NCI-H2227 treated with DMSO at 0.1 percent for 48 hours (cell line): ENCODE data around the gene ARPC1B.
"Not testable (repeated sequence)": the region's sequence is repeated elsewhere in the genome, so short reads cannot be mapped to it uniquely, and the experiment has no call there.

Source experiments
- DNase-seq: peaks from one replicate; lab custom pipeline; 2025; lab: John Stamatoyannopoulos, UW

ARPC1B gene

GRCh38 chr7:99368750-99369389 lies 5.7 kb upstream of the ARPC1B start:
- DNase-seq: no peak

DNA sequence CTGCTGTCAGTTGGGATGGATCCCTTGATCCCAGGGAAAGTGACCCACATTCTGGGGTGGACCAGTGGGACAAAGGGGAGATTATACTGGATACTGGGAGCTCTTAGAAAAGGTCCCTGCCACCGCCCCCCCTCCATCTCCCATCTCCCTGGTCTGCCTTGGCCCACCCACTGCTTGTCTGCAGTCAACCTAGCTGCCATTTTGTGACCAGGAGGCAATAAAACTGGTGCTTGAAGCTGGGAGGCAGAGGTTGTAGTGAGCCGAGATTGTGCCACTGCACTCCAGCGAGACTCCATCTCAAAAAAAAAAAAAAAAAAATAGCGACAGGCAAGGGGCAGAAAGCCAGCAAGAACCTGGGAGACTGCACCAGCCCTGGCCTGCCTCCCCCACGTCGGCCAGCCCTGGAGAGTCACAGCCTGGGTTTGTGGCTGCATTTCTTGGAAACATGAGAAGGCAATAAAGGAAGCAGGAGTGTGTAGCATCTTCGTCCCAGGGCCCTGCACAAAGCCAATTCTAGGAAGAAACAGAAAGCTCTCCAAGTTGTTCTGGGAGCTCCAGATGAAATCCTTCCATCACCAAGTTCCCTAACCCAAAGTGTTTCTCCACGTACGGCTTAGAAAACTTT lies 4.7 kb upstream of the ARPC1B start:
- no peak for DNase-seq

- no peak for DNase-seq
These were observed 3.1 kb upstream of the ARPC1B start for GRCh38 chr7:99371376-99371920.

GRCh38 chr7:99372275-99373090 lies 2.0 kb upstream of the ARPC1B start:
- DNase-seq: no peak

GRCh38 chr7:99373091-99374066 lies 1.2 kb upstream of the ARPC1B start:
- no peak for DNase-seq

- no peak for DNase-seq
These were observed 709 bp downstream of the ARPC1B start for GRCh38 chr7:99375070-99375807.

DNA sequence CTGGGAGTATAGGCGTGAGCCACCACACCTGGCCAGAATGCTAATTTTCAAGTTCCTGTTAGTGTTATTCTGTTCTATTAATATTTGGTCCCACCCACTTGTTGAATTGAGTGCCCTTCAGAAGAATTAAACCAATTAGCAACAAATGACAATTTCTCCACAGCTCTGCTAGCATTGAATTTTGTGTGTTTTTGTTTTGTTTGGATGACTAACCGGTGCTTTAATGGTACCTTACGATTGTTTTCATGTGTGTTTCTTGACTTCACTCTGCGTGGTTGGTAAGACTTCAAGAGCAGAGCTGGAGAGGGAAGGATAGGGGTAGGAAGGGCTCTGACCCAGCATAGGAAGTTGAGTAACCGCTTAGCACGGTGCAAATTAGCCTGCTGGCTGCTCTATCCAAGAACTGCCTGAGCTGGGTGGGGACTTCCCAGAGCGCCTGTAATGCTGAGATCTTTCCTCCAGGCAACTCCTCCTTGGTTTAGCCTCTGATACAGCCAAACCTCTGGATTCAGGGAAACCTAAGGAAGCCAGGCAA lies 4.6 kb downstream of the ARPC1B start:
- DNase-seq: no peak

DNA sequence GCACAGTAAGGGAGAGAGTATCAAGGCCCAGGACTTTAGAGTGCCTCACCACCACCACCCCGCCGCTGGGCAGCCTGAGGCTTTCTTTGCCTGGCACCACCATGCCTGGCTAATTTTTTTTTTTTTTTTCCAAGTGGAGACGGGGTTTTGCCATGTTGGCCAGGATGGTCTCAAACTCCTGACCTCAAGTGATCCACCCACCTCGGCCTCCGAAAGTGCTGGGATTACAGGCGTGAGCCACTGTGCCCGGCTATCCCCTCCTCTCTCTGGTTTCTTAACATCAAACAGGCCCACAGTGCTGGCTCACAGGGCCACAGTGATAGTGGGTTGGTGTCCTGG lies 5.1 kb downstream of the ARPC1B start:
- not testable (repeated sequence) for DNase-seq

- DNase-seq: no peak
These were observed 5.7 kb downstream of the ARPC1B start for GRCh38 chr7:99380032-99380822.

DNA sequence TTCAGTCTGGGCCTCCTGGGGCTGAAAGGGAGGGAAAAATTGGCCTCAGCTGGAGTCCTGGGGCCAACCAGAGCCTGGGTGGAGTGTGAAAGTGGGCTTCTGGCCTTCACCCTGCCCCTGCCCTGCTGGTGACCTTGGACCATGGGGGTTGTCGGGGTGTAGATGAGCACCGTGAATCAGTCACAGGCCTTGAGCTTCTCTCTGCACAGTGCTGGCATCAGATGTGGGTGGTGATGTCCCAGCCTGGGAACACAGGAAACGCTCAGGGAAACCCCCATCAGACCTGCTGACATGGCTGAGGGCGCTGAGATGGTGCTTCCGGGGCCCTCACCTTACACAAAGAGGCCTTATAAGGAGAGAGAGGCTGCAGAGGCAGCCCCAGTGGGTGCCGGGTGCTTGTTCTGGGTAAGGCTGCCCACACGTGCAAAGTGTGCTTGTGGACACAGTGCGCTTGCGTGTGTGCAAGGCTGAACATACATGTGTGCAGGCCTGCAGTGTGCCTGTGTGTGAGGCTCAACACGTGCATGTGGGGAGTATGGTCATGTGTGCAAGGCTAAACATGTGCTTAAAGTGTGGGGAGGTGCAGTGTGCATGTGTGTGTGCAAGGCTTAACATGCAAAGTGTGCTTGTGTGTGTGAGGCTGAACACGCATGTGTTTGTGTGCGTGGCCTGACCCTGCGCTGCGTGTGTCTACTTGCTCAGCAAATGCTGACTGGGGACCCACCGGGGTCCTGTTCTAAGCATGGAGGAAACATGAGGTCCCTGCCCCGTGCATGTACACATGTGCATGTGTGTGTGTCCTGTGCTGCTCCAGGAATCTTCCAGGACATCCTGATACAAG lies 6.5 kb downstream of the ARPC1B start:
- DNase-seq: no peak

- no peak for DNase-seq
These were observed 7.1 kb downstream of the ARPC1B start for GRCh38 chr7:99381664-99382075.

- no peak for DNase-seq
These were observed 8.7 kb downstream of the ARPC1B start for GRCh38 chr7:99383203-99383602.

GRCh38 chr7:99383791-99384370 lies 9.4 kb downstream of the ARPC1B start:
- no peak for DNase-seq

- DNase-seq: no peak
These were observed 10.0 kb downstream of the ARPC1B start for GRCh38 chr7:99384523-99384922.

GRCh38 chr7:99385564-99385963 lies 11.0 kb downstream of the ARPC1B start:
- no peak for DNase-seq

GRCh38 chr7:99386584-99387238 lies 12.2 kb downstream of the ARPC1B start:
- no peak for DNase-seq

GRCh38 chr7:99387239-99387635 lies 12.7 kb downstream of the ARPC1B start:
- DNase-seq: not testable (repeated sequence)

- no peak for DNase-seq
These were observed 13.4 kb downstream of the ARPC1B start for GRCh38 chr7:99387912-99388311.
